GM12873 (cell line): Measurements from ENCODE around the gene ZNF277.

Source experiments
- CTCF ChIP-seq: IDR thresholded peaks from 2 replicates; pipeline ENCODE4 v1.5.1; 2012; ENCODE audit warnings: low read depth, mild to moderate bottlenecking, moderate library complexity, low read length, control low read depth; ENCODE audit not compliant: insufficient read depth; ENCODE audit errors: missing control alignments

Gene ZNF277

GRCh38 chr7:112337892-112338291, 131.4 kb downstream of the ZNF277 start:
- TF ChIP-seq CTCF = no peak

GRCh38 chr7:112338786-112339185, 132.3 kb downstream of the ZNF277 start:
- no peak for TF ChIP-seq CTCF

GRCh38 chr7:112341464-112341863, 135.0 kb downstream of the ZNF277 start:
- TF ChIP-seq CTCF = no peak

- TF ChIP-seq CTCF = no peak
Measured at GRCh38 chr7:112346381-112347060, 140.0 kb downstream of the ZNF277 start.

GRCh38 chr7:112347088-112347487, 140.6 kb downstream of the ZNF277 start:
- TF ChIP-seq CTCF = no peak

- no peak for TF ChIP-seq CTCF
Measured at GRCh38 chr7:112350585-112350984, 144.1 kb downstream of the ZNF277 start.

- TF ChIP-seq CTCF = no peak
Measured at GRCh38 chr7:112356596-112356995, 150.1 kb downstream of the ZNF277 start.
